RPMI8226 (cell line): ENCODE measurements around the gene DST.

Experiments
- DNase-seq: peaks from one replicate; pipeline ENCODE4 v3.0.0-alpha.2; 2015

The DST gene

DNA sequence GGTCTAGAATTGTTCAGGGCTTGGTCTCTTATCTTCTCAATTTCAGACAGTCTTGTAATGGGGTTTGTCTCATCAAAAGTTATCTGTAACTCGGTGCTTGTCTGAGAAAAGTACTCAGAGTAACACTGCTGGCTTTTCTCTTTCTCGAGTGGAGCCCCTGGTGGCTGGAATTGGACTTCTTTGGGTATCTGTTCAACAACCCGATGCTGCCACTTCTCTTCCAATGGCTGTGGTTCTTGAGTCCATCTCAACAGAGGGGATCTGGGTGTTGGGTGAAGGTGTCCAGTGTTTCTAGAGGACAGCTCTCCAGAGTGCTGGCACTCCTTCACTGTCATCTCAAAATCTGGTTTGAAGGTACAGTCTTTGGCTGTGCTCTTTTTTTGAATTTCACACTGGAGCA, 24.6 kb downstream of the DST start:
- DNase-seq: no peak

GRCh38 chr6:56616967-56617366, 25.7 kb downstream of the DST start:
- DNase-seq: no peak

GRCh38 chr6:56613247-56613851, 29.3 kb downstream of the DST start:
- no peak for DNase-seq

GRCh38 chr6:56608332-56608731, 34.4 kb downstream of the DST start:
- no peak for DNase-seq

- DNase-seq: no peak
Observed at GRCh38 chr6:56607111-56607752, 35.5 kb downstream of the DST start.

GRCh38 chr6:56605435-56605834, 37.3 kb downstream of the DST start:
- DNase-seq: no peak

GRCh38 chr6:56604186-56604585, 38.5 kb downstream of the DST start:
- DNase-seq: no peak

DNA sequence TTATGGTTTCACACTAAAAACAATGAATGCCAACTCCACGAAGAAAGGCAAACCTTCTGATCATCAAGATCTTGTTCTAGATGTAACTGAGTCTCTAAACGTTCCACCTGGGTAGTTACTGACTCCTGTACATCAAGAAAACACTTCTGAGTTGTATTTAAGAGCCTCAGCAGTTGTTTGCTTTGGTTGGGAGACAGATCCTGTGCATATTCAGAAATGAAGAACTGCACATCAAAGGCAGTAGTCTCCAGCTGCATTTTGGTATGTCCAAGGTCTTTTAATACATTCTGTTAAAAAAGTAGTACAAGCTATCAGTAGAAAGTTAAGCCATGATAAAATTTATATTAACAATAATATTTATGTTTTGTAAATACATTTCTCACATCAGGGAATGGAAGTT, 41.3 kb downstream of the DST start:
- DNase-seq: no peak

DNA sequence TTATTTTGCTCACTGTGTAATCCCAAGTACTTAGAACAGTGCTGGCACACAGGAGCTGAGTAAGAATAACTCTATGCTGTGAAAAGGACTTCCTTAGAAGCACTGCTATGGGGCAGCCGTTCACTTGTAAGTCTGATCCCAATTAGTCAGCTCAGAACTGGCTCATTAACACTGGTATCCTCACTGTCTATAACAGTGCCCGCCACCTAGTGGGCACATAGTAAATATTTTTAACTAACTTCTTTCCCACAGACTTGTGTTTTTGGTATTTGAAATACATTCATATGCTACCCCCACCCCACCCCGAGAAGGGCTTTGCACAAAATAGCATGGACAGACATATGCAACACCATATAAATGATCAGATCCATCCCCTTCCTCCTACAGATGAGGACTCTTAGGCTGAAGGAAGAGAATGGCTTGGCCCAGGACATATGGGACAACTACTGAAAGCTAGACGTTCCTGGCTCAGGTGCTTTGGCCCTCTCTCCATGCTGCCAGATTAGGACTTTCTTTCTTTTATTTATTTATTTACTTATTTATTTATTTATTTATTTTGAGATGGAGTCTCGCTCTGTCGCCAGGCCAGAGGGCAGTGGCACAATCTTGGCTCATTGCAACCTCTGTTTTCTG, 47.1 kb downstream of the DST start:
- peak; percentile 77 for DNase-seq

- peak; percentile 86 for DNase-seq
Observed at GRCh38 chr6:56594699-56595098, 48.0 kb downstream of the DST start.

DNA sequence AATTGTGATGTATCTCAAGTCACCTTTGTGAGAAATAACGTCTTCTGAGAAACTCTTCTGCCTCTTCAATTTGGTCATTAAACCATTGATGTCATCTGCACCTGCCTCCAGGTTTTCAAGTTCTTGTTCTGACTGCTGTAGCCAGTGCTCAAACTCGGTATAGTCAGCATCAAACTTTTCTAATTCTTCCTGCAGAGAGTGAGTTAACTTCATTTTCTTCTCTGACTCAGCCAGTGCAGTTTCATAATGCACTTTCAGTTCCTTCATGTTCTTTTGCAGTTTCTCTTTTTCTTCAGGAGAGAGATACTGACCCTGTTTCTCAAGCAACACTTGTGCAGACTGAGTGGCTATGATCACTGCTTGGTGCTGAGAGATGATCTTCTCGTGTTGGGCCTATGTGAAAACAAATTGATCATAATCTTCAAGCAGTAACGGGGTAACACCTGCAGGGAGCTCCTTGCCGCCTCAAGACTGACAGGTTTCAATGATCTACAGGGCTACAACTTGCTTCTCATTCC, 48.8 kb downstream of the DST start:
- DNase-seq: peak; percentile 84

DNA sequence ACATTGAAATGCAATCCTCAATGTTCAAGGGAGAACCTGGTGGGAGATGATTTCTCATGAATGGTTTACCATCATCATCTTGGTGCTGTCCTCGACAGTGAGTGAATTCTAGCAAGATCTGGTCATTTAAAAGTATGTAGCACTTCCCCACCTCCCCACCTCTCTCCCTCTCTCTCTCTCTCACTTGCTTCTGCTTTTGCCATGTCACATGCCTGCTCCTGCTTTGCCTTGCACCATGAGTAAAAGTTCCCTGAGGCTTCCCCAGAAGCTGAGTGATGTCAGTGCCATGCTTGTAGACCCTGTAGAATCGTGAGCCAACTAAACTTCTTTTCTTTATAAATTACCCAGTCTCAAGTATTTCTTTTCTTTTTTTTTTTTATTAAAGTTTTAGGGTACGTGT, 60.5 kb downstream of the DST start:
- DNase-seq: no peak

GRCh38 chr6:56581296-56581925, 61.3 kb downstream of the DST start:
- no peak for DNase-seq

DNA sequence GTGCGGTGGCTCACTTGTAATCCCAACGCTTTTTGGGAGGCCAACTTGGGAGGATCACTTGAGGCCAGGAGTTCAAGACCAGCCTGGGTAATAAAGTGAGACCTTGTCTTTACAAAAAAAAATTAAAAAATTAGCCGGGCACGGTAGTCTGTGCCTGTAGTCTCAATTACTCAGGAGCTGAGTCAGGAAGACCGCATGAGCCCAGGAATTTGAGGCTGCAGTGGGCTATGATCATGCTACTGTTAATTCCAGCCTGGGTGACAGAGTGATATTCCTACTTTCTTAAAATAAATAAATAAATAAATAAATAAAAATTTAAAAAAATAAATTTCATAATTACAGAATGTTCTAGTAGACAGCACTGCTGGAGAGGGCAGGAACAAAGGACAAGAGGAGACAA, 62.4 kb downstream of the DST start:
- DNase-seq: no peak

GRCh38 chr6:56579155-56579851, 63.4 kb downstream of the DST start:
- DNase-seq: no peak

GRCh38 chr6:56575736-56576135, 67.0 kb downstream of the DST start:
- no peak for DNase-seq

- DNase-seq: no peak
Observed at GRCh38 chr6:56574292-56574691, 68.4 kb downstream of the DST start.

DNA sequence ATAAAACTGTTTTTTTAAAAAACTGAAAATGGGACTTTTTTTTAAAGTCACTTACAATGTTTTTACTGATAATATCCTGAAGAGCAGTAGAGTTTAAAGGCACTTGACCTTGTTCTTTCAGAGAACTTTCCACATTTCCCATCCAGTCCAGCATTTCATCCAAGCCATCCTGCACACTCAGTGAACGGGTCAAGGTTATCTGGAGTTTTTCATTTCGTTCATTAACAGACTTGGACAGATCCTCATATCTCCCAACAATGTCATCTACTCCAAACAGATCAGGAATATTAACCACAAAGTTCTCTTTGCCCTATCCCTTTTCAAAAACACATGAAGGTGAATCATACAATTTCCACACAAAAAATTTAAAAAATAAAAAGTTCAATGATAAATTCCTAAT, 69.1 kb downstream of the DST start:
- no peak for DNase-seq

DNA sequence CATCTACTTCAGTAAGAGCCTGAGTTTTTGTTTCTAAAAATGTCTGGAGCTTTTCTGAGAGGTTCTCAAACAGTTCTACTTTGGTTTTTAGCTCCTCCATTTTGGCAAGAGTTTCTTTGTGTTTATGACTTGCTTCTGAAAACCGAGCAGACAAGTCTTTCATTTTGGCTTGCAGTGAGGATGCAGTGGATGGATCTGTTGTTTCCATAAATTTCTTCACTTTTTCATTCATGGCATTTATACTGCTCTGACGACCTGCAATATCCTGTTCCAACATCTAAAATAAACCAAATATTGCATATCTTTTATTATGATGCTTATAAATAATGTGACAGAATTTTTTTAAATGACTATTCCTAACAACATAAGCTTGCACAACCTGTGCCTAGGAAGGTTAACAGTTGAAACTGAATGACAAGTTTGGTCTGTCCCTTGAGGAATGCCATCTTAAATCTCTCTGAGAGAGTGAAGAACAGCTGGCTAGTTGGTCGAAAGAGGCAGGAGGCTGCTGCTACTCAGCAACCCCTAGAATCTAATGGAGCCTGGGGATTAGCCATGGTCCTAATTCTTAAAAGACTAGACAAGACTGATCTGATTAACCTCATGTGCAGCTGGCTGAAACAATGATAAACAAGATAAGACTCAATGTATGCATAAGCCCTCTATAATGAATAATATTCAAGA, 69.8 kb downstream of the DST start:
- no peak for DNase-seq

- DNase-seq: no peak
Observed at GRCh38 chr6:56571605-56572004, 71.1 kb downstream of the DST start.

- peak; percentile 9 for DNase-seq
Observed at GRCh38 chr6:56570413-56571359, 72.0 kb downstream of the DST start.
